Measurements from ENCODE around the gene LNX1.
A peak's percentile ranks its signal among the peaks of the same experiment; 100 is the strongest.

LNX1 gene

GRCh38 chr4:53592686-53593501 is 1.6 kb upstream of the LNX1 start:
- DNase-seq = peak in 1 of 2 experiments; percentile 25
- TF ChIP-seq GATA1 (IDR thresholded peaks at IDR 0.05; ENCODE audit: low read depth, low read length) = no peak

- no peak for TF ChIP-seq GATA1 (IDR thresholded peaks at IDR 0.05; ENCODE audit: low read depth, low read length)
- no peak for TF ChIP-seq POLR2A (IDR thresholded peaks at IDR 0.05; ENCODE audit: low read length)
- DNase-seq = no peak
Observed at GRCh38 chr4:53592122-53592521, 836 bp upstream of the LNX1 start.

GRCh38 chr4:53590187-53590586 is 1.1 kb downstream of the LNX1 start:
- no peak for TF ChIP-seq GATA1 (IDR thresholded peaks at IDR 0.05; ENCODE audit: low read depth, low read length)
- no peak for DNase-seq

- no peak for TF ChIP-seq GATA1 (IDR thresholded peaks at IDR 0.05; ENCODE audit: low read depth, low read length)
- DNase-seq = no peak
Observed at GRCh38 chr4:53589511-53589910, 1.8 kb downstream of the LNX1 start.

- no peak for TF ChIP-seq POLR2A (IDR thresholded peaks at IDR 0.05; ENCODE audit: low read length)
- no peak for TF ChIP-seq GATA1 (IDR thresholded peaks at IDR 0.05; ENCODE audit: low read depth, low read length)
- DNase-seq = no peak
Observed at GRCh38 chr4:53587135-53587534, 4.2 kb downstream of the LNX1 start.

- no peak for DNase-seq
- TF ChIP-seq POLR2A (IDR thresholded peaks at IDR 0.05; ENCODE audit: low read length) (no peak), GATA1 (IDR thresholded peaks at IDR 0.05; ENCODE audit: low read depth, low read length) (no peak)
Observed at GRCh38 chr4:53586121-53586816, 5.0 kb downstream of the LNX1 start.

- TF ChIP-seq GATA1 (IDR thresholded peaks at IDR 0.05; ENCODE audit: low read depth, low read length) = no peak
- no peak for TF ChIP-seq POLR2A (IDR thresholded peaks at IDR 0.05; ENCODE audit: low read length)
- DNase-seq = no peak
Observed at GRCh38 chr4:53584658-53585057, 6.6 kb downstream of the LNX1 start.

GRCh38 chr4:53583513-53583912 is 7.8 kb downstream of the LNX1 start:
- TF ChIP-seq GATA1 (IDR thresholded peaks at IDR 0.05; ENCODE audit: low read depth, low read length) (no peak), POLR2A (IDR thresholded peaks at IDR 0.05; ENCODE audit: low read length) (no peak)
- DNase-seq = no peak

GRCh38 chr4:53582194-53582593 is 9.1 kb downstream of the LNX1 start:
- DNase-seq = no peak
- TF ChIP-seq GATA1 (IDR thresholded peaks at IDR 0.05; ENCODE audit: low read depth, low read length) (no peak), POLR2A (IDR thresholded peaks at IDR 0.05; ENCODE audit: low read length) (no peak)

- TF ChIP-seq POLR2A (IDR thresholded peaks at IDR 0.05; ENCODE audit: low read length) (no peak), GATA1 (IDR thresholded peaks at IDR 0.05; ENCODE audit: low read depth, low read length) (no peak)
- DNase-seq = no peak
Observed at GRCh38 chr4:53580274-53580673, 11.0 kb downstream of the LNX1 start.

GRCh38 chr4:53579826-53580225 is 11.5 kb downstream of the LNX1 start:
- no peak for DNase-seq
- TF ChIP-seq POLR2A (IDR thresholded peaks at IDR 0.05; ENCODE audit: low read length) (no peak), GATA1 (IDR thresholded peaks at IDR 0.05; ENCODE audit: low read depth, low read length) (no peak)

- TF ChIP-seq POLR2A (IDR thresholded peaks at IDR 0.05; ENCODE audit: low read length) (no peak), GATA1 (IDR thresholded peaks at IDR 0.05; ENCODE audit: low read depth, low read length) (no peak)
- no peak for DNase-seq
Observed at GRCh38 chr4:53576676-53577372, 14.5 kb downstream of the LNX1 start.

GRCh38 chr4:53576071-53576617 is 15.1 kb downstream of the LNX1 start:
- no peak for DNase-seq
- TF ChIP-seq POLR2A (IDR thresholded peaks at IDR 0.05; ENCODE audit: low read length) = no peak
- no peak for TF ChIP-seq GATA1 (IDR thresholded peaks at IDR 0.05; ENCODE audit: low read depth, low read length)

- no peak for DNase-seq
- TF ChIP-seq GATA1 (IDR thresholded peaks at IDR 0.05; ENCODE audit: low read depth, low read length) (no peak), POLR2A (IDR thresholded peaks at IDR 0.05; ENCODE audit: low read length) (no peak)
Observed at GRCh38 chr4:53575552-53575951, 15.7 kb downstream of the LNX1 start.
